ENCODE results near the gene NHSL2. TPM values are rescaled to one million over a fixed set of nuclear protein-coding genes. Genes with fewer than 3 reads are reported as not detected.

NHSL2 gene
- total RNA-seq, 1 experiment from 2014 or later, result 0.07 TPM

DNA sequence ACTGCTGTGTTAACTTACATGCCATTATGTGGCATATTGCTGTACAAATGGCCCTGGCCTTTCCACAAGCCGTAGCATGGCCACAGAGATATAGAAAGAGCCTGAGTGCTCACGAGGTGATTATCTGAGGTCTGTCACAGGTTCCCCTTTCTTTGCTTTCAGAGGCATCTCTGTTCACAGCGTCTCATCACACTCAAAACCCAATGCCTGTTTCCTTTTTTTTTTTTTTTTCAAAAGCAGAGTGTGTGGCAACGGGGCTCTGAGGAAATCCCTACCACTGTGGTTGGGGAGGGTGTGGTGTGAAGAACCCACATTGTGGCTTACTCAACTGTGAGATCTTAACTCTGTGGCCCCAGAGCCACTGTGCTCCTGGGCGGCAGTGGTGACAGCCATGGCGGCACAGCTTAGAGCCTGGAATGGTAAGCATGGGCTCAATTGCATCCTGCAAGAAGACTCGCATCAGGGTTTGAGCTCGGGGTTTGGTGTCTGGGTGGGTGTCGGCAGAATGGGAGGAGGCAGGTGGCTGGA, 190.2 kb downstream of the NHSL2 start:
- ATAC-seq (no peak), DNase-seq (no peak)
- H3K9me3 ChIP-seq (ENCODE audit: low read length), result no peaks in the 10 kb centered on the region
- TF ChIP-seq, protein P1, sequence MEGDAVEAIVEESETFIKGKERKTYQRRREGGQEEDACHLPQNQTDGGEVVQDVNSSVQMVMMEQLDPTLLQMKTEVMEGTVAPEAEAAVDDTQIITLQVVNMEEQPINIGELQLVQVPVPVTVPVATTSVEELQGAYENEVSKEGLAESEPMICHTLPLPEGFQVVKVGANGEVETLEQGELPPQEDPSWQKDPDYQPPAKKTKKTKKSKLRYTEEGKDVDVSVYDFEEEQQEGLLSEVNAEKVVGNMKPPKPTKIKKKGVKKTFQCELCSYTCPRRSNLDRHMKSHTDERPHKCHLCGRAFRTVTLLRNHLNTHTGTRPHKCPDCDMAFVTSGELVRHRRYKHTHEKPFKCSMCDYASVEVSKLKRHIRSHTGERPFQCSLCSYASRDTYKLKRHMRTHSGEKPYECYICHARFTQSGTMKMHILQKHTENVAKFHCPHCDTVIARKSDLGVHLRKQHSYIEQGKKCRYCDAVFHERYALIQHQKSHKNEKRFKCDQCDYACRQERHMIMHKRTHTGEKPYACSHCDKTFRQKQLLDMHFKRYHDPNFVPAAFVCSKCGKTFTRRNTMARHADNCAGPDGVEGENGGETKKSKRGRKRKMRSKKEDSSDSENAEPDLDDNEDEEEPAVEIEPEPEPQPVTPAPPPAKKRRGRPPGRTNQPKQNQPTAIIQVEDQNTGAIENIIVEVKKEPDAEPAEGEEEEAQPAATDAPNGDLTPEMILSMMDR (conservative IDR thresholded peaks at IDR 0.05; ENCODE audit: low read depth, low read length), result no peak
- TF ChIP-seq EZH2phosphoT487 (IDR thresholded peaks at IDR 0.05; ENCODE audit: borderline replicate concordance, low read length) (no peak), EZH2 (IDR thresholded peaks at IDR 0.05; ENCODE audit: low read length, unreplicated experiment) (no peak)
- H4K20me1 ChIP-seq (ENCODE audit: low read length), result no peaks in the 10 kb centered on the region
- H3K9me2 ChIP-seq (replicated peaks; ENCODE audit: low read length), result no peaks in the 10 kb centered on the region
- H3K27me3 ChIP-seq (ENCODE audit: low read length), result no peaks in the 10 kb centered on the region
- H3K4me3 ChIP-seq (ENCODE audit: low read length), result no peak overlapping the region
- intact Hi-C loops (cut with micrococcal nuclease), result no loop called here
- no peaks in the 10 kb centered on the region for H3K79me2 ChIP-seq (ENCODE audit: low read length)
- no peaks in the 10 kb centered on the region for H3K4me1 ChIP-seq (ENCODE audit: insufficient read depth, low read length)
- no peak overlapping the region for H3K4me2 ChIP-seq (ENCODE audit: low read length)
- no TSS peak for BruUV-seq (replicated peaks)
- no peak overlapping the region for H3K9ac ChIP-seq (ENCODE audit: low read length)
- ChIA-PET POLR2A (ENCODE audit: unreplicated experiment) (no interaction called here), CTCF (no interaction called here)
- no peaks in the 10 kb centered on the region for H3F3A ChIP-seq (ENCODE audit: low read length, unreplicated experiment)
- no peak overlapping the region for H3K27ac ChIP-seq (ENCODE audit: low read length)
- no peaks in the 10 kb centered on the region for H3K36me3 ChIP-seq (ENCODE audit: low read depth, low read length)
- no peak overlapping the region for H2AFZ ChIP-seq (ENCODE audit: low read length)

DNA sequence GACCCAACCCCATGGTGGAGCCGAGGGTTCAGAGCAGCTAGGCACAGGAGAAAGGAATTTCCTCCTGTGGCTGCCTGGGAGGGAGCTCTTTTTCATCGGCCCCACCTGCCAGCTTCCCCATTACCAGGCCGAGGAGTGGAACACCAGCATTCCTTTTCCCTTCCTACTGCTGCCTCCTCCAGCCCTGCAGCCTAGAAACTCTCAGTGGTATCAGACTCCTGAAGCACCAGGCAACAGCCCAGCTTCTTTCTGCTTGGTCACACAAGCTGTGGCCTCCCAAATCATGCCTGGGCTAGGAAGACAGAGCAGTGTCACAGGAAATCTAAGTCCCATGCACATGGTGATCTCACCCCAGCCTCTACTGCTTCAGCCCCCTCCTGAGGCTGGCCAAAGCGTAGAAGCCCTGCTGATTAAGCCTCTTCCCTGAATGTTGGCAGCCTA, 191.0 kb downstream of the NHSL2 start:
- no peaks in the 10 kb centered on the region for H3F3A ChIP-seq (ENCODE audit: low read length, unreplicated experiment)
- H4K20me1 ChIP-seq (ENCODE audit: low read length), result no peaks in the 10 kb centered on the region
- H3K79me2 ChIP-seq (ENCODE audit: low read length), result no peaks in the 10 kb centered on the region
- no peak for ATAC-seq
- no peak overlapping the region for H3K4me3 ChIP-seq (ENCODE audit: low read length)
- no TSS peak for BruUV-seq (replicated peaks)
- intact Hi-C loops (cut with micrococcal nuclease), result no loop called here
- H3K4me2 ChIP-seq (ENCODE audit: low read length), result no peak overlapping the region
- DNase-seq, result no peak
- no peak overlapping the region for H2AFZ ChIP-seq (ENCODE audit: low read length)
- no peak overlapping the region for H3K9ac ChIP-seq (ENCODE audit: low read length)
- ChIA-PET POLR2A (ENCODE audit: unreplicated experiment) (no interaction called here), CTCF (no interaction called here)
- TF ChIP-seq EZH2 (IDR thresholded peaks at IDR 0.05; ENCODE audit: low read length, unreplicated experiment) (no peak), EZH2phosphoT487 (IDR thresholded peaks at IDR 0.05; ENCODE audit: borderline replicate concordance, low read length) (no peak)
- TF ChIP-seq, protein P1 (conservative IDR thresholded peaks at IDR 0.05; ENCODE audit: low read depth, low read length), result no peak
- no peaks in the 10 kb centered on the region for H3K9me2 ChIP-seq (replicated peaks; ENCODE audit: low read length)
- H3K36me3 ChIP-seq (ENCODE audit: low read depth, low read length), result no peaks in the 10 kb centered on the region
- no peak overlapping the region for H3K27ac ChIP-seq (ENCODE audit: low read length)
- H3K4me1 ChIP-seq (ENCODE audit: insufficient read depth, low read length), result no peaks in the 10 kb centered on the region
- no peaks in the 10 kb centered on the region for H3K9me3 ChIP-seq (ENCODE audit: low read length)
- no peaks in the 10 kb centered on the region for H3K27me3 ChIP-seq (ENCODE audit: low read length)

DNA sequence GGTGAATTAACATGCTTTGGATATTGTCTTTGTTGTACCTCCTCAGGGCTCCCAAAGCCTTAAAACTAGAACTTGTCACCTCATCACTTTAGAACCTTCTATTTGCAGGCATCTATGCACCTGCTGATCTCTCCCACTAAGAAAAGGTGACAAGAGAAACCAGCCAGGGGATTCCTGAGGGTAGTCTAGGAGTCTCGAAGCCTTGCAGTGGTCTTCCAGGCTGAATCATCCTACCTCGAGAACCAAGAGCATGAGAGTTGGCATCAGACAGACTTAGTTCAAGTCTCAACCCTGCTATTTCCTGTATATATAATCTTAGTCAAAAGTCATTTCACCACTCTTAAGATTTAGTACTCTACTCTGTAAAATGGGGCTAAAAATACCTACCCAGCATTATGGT, 191.5 kb downstream of the NHSL2 start:
- no TSS peak for BruUV-seq (replicated peaks)
- Histone ChIP-seq H3K9me3 (ENCODE audit: low read length) (no peaks in the 10 kb centered on the region), H3K4me1 (ENCODE audit: insufficient read depth, low read length) (no peaks in the 10 kb centered on the region), H4K20me1 (ENCODE audit: low read length) (no peaks in the 10 kb centered on the region), H3K4me2 (ENCODE audit: low read length) (no peak overlapping the region), H3K36me3 (ENCODE audit: low read depth, low read length) (no peaks in the 10 kb centered on the region), H2AFZ (ENCODE audit: low read length) (no peak overlapping the region), H3K79me2 (ENCODE audit: low read length) (no peaks in the 10 kb centered on the region), H3F3A (ENCODE audit: low read length, unreplicated experiment) (no peaks in the 10 kb centered on the region), H3K9ac (ENCODE audit: low read length) (no peak overlapping the region), H3K9me2 (replicated peaks; ENCODE audit: low read length) (no peaks in the 10 kb centered on the region), H3K27ac (ENCODE audit: low read length) (no peak overlapping the region), H3K4me3 (ENCODE audit: low read length) (no peak overlapping the region), H3K27me3 (ENCODE audit: low read length) (no peaks in the 10 kb centered on the region)
- intact Hi-C loops (cut with micrococcal nuclease), result no loop called here
- ChIA-PET POLR2A (ENCODE audit: unreplicated experiment) (no interaction called here), CTCF (no interaction called here)
- ATAC-seq, result no peak
- no peak for DNase-seq
- TF ChIP-seq, protein P1 (conservative IDR thresholded peaks at IDR 0.05; ENCODE audit: low read depth, low read length), result no peak
- TF ChIP-seq EZH2 (IDR thresholded peaks at IDR 0.05; ENCODE audit: low read length, unreplicated experiment) (no peak), EZH2phosphoT487 (IDR thresholded peaks at IDR 0.05; ENCODE audit: borderline replicate concordance, low read length) (no peak)
